ENCODE measurements around the gene LILRB5.

The LILRB5 gene

DNA sequence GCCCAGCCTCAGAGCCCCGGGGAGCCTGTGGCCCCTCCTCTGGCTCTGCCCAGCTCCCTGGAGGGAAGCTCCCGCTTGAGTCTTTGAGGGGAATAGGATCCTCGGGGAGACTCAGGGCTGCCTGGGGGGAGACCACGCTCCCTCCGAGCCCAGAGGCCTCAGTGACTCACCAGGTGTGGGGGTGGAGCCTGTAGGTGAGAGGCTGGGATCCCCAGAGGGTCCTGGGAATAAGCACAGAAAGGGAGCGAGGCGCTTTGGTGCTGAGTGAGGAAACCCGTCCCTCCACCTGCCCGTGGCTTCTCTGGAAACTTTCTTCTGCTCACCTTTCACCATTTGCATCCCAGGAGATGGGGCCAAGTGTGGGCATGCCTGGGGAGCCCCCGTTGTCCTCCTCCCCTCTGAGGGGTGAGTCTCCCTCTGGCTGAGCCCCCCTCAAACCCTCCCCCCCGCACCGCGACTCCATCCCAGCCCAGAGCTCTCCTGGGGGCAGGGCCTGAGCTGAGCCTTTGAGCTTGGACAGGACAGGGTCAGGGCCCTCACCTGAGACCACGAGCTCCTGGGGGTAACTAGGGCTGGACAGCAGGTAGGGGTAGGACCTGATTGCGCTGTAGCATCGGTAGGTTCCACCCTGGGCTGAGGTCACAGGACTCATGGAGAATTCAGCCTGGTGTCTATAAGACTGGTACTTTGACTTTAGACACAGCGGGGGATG is 2.7 kb downstream of the LILRB5 start:
- Histone ChIP-seq H3K4me3 (replicated peaks; ENCODE audit: low read depth, low read length) (no peak overlapping the region), H3K27me3 (replicated peaks; ENCODE audit: control insufficient read depth, insufficient read depth, low read length) (peaks cover 1% of the 10 kb centered on the region; the same call in 1 of the 2 replicates), H3K36me3 (ENCODE audit: control insufficient read depth, insufficient read depth, low read length) (no peaks in the 10 kb centered on the region)
- DNase-seq (ENCODE audit: extremely low read depth, insufficient read length), result no peak
- TF ChIP-seq, protein P1, sequence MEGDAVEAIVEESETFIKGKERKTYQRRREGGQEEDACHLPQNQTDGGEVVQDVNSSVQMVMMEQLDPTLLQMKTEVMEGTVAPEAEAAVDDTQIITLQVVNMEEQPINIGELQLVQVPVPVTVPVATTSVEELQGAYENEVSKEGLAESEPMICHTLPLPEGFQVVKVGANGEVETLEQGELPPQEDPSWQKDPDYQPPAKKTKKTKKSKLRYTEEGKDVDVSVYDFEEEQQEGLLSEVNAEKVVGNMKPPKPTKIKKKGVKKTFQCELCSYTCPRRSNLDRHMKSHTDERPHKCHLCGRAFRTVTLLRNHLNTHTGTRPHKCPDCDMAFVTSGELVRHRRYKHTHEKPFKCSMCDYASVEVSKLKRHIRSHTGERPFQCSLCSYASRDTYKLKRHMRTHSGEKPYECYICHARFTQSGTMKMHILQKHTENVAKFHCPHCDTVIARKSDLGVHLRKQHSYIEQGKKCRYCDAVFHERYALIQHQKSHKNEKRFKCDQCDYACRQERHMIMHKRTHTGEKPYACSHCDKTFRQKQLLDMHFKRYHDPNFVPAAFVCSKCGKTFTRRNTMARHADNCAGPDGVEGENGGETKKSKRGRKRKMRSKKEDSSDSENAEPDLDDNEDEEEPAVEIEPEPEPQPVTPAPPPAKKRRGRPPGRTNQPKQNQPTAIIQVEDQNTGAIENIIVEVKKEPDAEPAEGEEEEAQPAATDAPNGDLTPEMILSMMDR (IDR thresholded peaks at IDR 0.05; ENCODE audit: insufficient read depth, low read length, poor library complexity, severe bottlenecking), result no peak

DNA sequence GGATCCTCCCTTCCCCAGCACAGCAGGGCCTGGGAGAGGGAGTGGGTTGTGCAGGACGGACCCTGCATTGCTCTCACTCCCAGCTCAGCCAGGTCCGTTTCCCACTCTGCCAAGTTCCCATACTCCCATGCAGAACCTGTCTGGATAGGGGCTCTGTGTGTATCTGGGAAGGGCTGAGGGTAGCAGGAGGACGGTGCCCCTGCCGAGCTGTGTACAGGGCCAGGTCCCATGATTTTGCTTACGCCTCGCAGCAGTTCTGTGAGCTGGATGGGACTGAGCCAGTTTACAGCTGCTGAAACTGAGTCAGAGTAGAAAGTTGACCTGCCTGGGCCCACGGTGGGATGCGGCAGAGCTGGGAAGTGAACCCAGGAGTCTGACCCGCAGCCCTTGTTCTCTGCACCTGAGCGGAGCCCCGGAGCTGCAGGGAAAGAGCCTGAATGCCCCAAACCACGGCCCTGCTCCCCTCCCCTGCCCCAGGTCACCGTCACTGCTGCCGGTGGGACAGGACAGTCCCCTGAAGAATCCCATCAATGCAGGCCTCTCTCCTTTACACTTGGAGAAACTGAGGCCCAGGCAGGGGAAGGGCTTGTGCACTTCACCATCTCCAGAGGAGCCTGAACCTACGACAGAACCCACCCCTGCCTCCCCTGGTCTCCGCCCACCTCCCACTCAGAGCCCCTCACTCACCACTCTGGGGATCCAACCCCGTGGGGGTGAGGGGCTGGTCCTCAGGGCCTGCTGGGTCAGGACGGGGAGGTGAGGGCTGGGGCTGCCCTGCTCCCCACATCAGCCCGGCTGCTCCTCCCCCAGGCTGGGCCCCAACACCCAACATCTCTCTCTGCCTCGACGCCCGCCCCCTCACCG is 3.5 kb downstream of the LILRB5 start:
- H3K36me3 ChIP-seq (ENCODE audit: control insufficient read depth, insufficient read depth, low read length), result no peaks in the 10 kb centered on the region
- TF ChIP-seq, protein P1 (IDR thresholded peaks at IDR 0.05; ENCODE audit: insufficient read depth, low read length, poor library complexity, severe bottlenecking), result no peak
- peaks cover 1% of the 10 kb centered on the region; the same call in 1 of the 2 replicates for H3K27me3 ChIP-seq (replicated peaks; ENCODE audit: control insufficient read depth, insufficient read depth, low read length)
- DNase-seq (ENCODE audit: extremely low read depth, insufficient read length), result no peak
- H3K4me3 ChIP-seq (replicated peaks; ENCODE audit: low read depth, low read length), result no peak overlapping the region

DNA sequence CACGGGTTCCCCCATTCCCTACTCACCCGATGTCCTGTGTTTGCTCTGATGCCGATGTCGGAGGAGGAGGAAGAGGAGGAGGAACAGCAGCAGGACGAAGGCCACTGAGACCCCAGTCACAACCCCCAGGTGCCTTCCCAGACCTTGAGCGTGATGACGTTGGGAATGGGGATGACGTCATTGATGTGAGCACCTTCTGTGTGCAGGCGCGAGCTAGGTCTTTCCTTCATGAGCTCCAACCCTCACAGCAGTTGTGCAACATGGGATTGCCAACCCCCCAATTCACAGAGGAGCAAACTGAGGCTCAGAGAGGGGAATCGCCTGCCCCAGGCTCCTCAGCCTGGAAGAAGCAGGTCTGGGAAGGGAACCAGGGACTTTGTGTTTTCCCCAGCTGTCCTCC is 4.2 kb downstream of the LILRB5 start:
- no peaks in the 10 kb centered on the region for H3K36me3 ChIP-seq (ENCODE audit: control insufficient read depth, insufficient read depth, low read length)
- no peak for DNase-seq (ENCODE audit: extremely low read depth, insufficient read length)
- H3K27me3 ChIP-seq (replicated peaks; ENCODE audit: control insufficient read depth, insufficient read depth, low read length), result peaks cover 1% of the 10 kb centered on the region; the same call in 1 of the 2 replicates
- TF ChIP-seq, protein P1 (IDR thresholded peaks at IDR 0.05; ENCODE audit: insufficient read depth, low read length, poor library complexity, severe bottlenecking), result no peak
- no peak overlapping the region for H3K4me3 ChIP-seq (replicated peaks; ENCODE audit: low read depth, low read length)

DNA sequence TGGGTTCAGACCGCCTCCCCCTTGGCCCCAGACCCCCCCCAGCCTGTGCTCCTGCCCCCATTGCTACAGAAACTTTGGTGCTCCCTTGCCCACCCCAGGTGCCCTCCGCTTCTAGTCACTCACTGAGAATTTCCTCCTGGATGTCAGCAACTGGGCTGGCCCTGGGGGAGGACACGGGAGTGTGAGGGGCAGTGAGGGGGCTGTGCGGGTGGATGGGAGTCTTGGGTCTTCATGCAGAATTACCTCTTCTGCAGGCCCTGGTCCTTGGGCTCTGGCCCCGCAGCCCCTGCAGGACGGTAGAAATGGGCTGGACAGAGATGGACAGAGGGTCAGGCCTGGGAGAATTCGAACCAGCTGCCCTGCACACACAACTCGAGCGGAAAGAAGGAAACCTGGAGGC is 4.8 kb downstream of the LILRB5 start:
- H3K36me3 ChIP-seq (ENCODE audit: control insufficient read depth, insufficient read depth, low read length), result no peaks in the 10 kb centered on the region
- H3K27me3 ChIP-seq (replicated peaks; ENCODE audit: control insufficient read depth, insufficient read depth, low read length), result peaks cover 1% of the 10 kb centered on the region; the same call in 1 of the 2 replicates
- DNase-seq (ENCODE audit: extremely low read depth, insufficient read length), result no peak
- H3K4me3 ChIP-seq (replicated peaks; ENCODE audit: low read depth, low read length), result no peak overlapping the region
- TF ChIP-seq, protein P1 (IDR thresholded peaks at IDR 0.05; ENCODE audit: insufficient read depth, low read length, poor library complexity, severe bottlenecking), result no peak

DNA sequence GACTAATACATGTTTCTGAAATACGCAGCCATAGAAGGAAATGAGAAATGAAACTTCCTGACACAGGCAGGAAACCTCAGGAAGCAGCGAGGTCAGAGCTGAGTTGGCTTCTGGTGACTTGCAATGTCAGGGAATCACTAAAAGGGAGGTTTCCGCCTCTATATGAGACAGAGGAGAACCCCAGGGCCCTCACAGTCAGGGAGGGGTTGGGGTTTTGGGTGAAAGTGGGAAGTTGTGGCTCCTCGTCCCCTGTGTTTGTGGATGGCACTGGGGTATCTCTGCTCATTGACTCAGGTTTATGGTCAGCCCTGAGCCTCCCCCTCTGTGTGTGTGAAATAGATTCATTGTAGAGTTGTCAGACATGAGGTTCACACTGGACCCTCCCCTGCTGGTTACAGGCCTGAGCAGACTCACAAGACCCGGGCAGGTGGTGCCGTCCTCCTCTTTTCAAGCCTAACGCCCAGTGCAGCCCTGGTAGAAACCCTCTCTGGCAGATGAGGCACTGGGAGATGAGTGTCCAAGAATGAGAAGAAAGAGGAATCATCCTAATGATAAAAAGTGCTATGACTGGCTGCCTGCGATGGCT is 9.0 kb downstream of the LILRB5 start:
- Histone ChIP-seq H3K4me3 (replicated peaks; ENCODE audit: low read depth, low read length) (no peak overlapping the region), H3K27me3 (replicated peaks; ENCODE audit: control insufficient read depth, insufficient read depth, low read length) (no peaks in the 10 kb centered on the region), H3K36me3 (ENCODE audit: control insufficient read depth, insufficient read depth, low read length) (no peaks in the 10 kb centered on the region)
- TF ChIP-seq, protein P1 (IDR thresholded peaks at IDR 0.05; ENCODE audit: insufficient read depth, low read length, poor library complexity, severe bottlenecking), result no peak
- DNase-seq (ENCODE audit: extremely low read depth, insufficient read length), result no peak
